ENCODE measurements around the gene GPC1. TPM values are rescaled to one million over a fixed set of nuclear protein-coding genes. Genes with fewer than 3 reads are reported as not detected.

The GPC1 gene
- total RNA-seq, 2 donors from 2014 or later = 37.8 to 69.7 TPM

GRCh38 chr2:240410808-240411207 is 24.7 kb upstream of the GPC1 start:
- Histone ChIP-seq H3K36me3 (ENCODE audit: control insufficient read depth, insufficient read depth, low read length) (no peaks in the 10 kb centered on the region), H3K9me3 (ENCODE audit: control insufficient read depth, low read length) (no peaks in the 10 kb centered on the region), H3K27ac (ENCODE audit: low read depth, low read length) (no peak overlapping the region), H3K4me1 (ENCODE audit: control insufficient read depth, insufficient read depth, low read length) (no peaks in the 10 kb centered on the region), H3K9ac (ENCODE audit: extremely low read depth, low read length, poor library complexity, severe bottlenecking) (no peak overlapping the region), H3K27me3 (ENCODE audit: control insufficient read depth, insufficient read depth, low read length, poor library complexity, severe bottlenecking) (no peaks in the 10 kb centered on the region), H3K4me3 (ENCODE audit: low read length) (no peak overlapping the region)
- Mint-ChIP-seq H3K27ac (no peak overlapping the region), H3K4me1 (no peaks in the 10 kb centered on the region), H3K27me3 (ENCODE audit: insufficient read depth) (no peaks in the 10 kb centered on the region), H3K9me3 (no peaks in the 10 kb centered on the region), H3K36me3 (ENCODE audit: low read depth) (no peaks in the 10 kb centered on the region), H3K4me3 (no peak overlapping the region)
- DNase-seq = peak; percentile 16
- TF ChIP-seq CTCF (conservative IDR thresholded peaks at IDR 0.05) = no peak
- 77 to 84% methylated on average over 9 to 21 of the region's 21 CpGs for WGBS, 2 experiments (ENCODE audit: insufficient coverage in 1 of 2, insufficient read length in 1 of 2)

- no peaks in the 10 kb centered on the region for H3K27me3 ChIP-seq (ENCODE audit: control insufficient read depth, insufficient read depth, low read length, poor library complexity, severe bottlenecking)
- no peaks in the 10 kb centered on the region for H3K4me1 Mint-ChIP-seq
- H3K36me3 Mint-ChIP-seq (ENCODE audit: low read depth) = no peaks in the 10 kb centered on the region
- H3K9me3 Mint-ChIP-seq = no peaks in the 10 kb centered on the region
- no peak for TF ChIP-seq CTCF (conservative IDR thresholded peaks at IDR 0.05)
- H3K36me3 ChIP-seq (ENCODE audit: control insufficient read depth, insufficient read depth, low read length) = no peaks in the 10 kb centered on the region
- no peaks in the 10 kb centered on the region for H3K9me3 ChIP-seq (ENCODE audit: control insufficient read depth, low read length)
- no peak overlapping the region for H3K9ac ChIP-seq (ENCODE audit: extremely low read depth, low read length, poor library complexity, severe bottlenecking)
- WGBS, 2 experiments (ENCODE audit: insufficient coverage in 1 of 2, insufficient read length in 1 of 2) = 86 to 89% methylated on average over 8 to 28 of the region's 28 CpGs
- H3K27ac Mint-ChIP-seq = no peak overlapping the region
- no peak overlapping the region for H3K27ac ChIP-seq (ENCODE audit: low read depth, low read length)
- no peak overlapping the region for H3K4me3 Mint-ChIP-seq
- DNase-seq = peak; percentile 36
- no peak overlapping the region for H3K4me3 ChIP-seq (ENCODE audit: low read length)
- H3K4me1 ChIP-seq (ENCODE audit: control insufficient read depth, insufficient read depth, low read length) = no peaks in the 10 kb centered on the region
- no peaks in the 10 kb centered on the region for H3K27me3 Mint-ChIP-seq (ENCODE audit: insufficient read depth)
These were observed 24.0 kb upstream of the GPC1 start for GRCh38 chr2:240411261-240412160.

- no peak overlapping the region for H3K9ac ChIP-seq (ENCODE audit: extremely low read depth, low read length, poor library complexity, severe bottlenecking)
- no peaks in the 10 kb centered on the region for H3K27me3 Mint-ChIP-seq (ENCODE audit: insufficient read depth)
- H3K4me3 ChIP-seq (ENCODE audit: low read length) = no peak overlapping the region
- H3K9me3 ChIP-seq (ENCODE audit: control insufficient read depth, low read length) = no peaks in the 10 kb centered on the region
- no peaks in the 10 kb centered on the region for H3K27me3 ChIP-seq (ENCODE audit: control insufficient read depth, insufficient read depth, low read length, poor library complexity, severe bottlenecking)
- no peak for TF ChIP-seq CTCF (conservative IDR thresholded peaks at IDR 0.05)
- no peak overlapping the region for H3K27ac ChIP-seq (ENCODE audit: low read depth, low read length)
- no peaks in the 10 kb centered on the region for H3K4me1 ChIP-seq (ENCODE audit: control insufficient read depth, insufficient read depth, low read length)
- no peak overlapping the region for H3K4me3 Mint-ChIP-seq
- no peak overlapping the region for H3K27ac Mint-ChIP-seq
- H3K36me3 Mint-ChIP-seq (ENCODE audit: low read depth) = no peaks in the 10 kb centered on the region
- H3K4me1 Mint-ChIP-seq = no peaks in the 10 kb centered on the region
- 85% methylated on average over 10 to 15 of the region's 15 CpGs for WGBS, 2 experiments (ENCODE audit: insufficient coverage in 1 of 2, insufficient read length in 1 of 2)
- peaks cover 3% of the 10 kb centered on the region for H3K9me3 Mint-ChIP-seq
- DNase-seq = peak; percentile 51
- H3K36me3 ChIP-seq (ENCODE audit: control insufficient read depth, insufficient read depth, low read length) = no peaks in the 10 kb centered on the region
These were observed 23.1 kb upstream of the GPC1 start for GRCh38 chr2:240412211-240412861.

Data from endodermal cell (in vitro differentiated cells).